Left lobe of liver (tissue), 2 donors: ENCODE measurements around the gene SNUPN. TPM values are rescaled to one million over a fixed set of nuclear protein-coding genes. Genes with fewer than 3 reads are reported as not detected.
A peak's percentile ranks its signal among the peaks of the same experiment; 100 is the strongest.
"Not testable (repeated sequence)": the region's sequence is repeated elsewhere in the genome, so short reads cannot be mapped to it uniquely, and the experiment has no call there.

ENCODE experiments used
- ATAC-seq: fragments of 200-7000 bp; cut with Tn5 transposase; one replicate; pipeline ENCODE4 v1.9.1; 2020; ENCODE audit warnings: mild to moderate bottlenecking, moderate library complexity
- DNase-seq: peaks from one replicate; pipeline ENCODE4 v3.0.0-alpha.2; 2020; ENCODE audit warnings: low spot score
- total RNA-seq: library from RNA; stranded (reverse); gene quantifications from one replicate; pipeline ENCODE4 v1.2.1, GENCODE V29; 2021
- donor health status: DM: no; HTN: no; CAD: no; lungs with moderate emphysema.
- donor health status: DM: no; HTN: yes; CAD: no.

The SNUPN gene
- total RNA-seq, 1 donor from 2014 or later, result 10.1 TPM

DNA sequence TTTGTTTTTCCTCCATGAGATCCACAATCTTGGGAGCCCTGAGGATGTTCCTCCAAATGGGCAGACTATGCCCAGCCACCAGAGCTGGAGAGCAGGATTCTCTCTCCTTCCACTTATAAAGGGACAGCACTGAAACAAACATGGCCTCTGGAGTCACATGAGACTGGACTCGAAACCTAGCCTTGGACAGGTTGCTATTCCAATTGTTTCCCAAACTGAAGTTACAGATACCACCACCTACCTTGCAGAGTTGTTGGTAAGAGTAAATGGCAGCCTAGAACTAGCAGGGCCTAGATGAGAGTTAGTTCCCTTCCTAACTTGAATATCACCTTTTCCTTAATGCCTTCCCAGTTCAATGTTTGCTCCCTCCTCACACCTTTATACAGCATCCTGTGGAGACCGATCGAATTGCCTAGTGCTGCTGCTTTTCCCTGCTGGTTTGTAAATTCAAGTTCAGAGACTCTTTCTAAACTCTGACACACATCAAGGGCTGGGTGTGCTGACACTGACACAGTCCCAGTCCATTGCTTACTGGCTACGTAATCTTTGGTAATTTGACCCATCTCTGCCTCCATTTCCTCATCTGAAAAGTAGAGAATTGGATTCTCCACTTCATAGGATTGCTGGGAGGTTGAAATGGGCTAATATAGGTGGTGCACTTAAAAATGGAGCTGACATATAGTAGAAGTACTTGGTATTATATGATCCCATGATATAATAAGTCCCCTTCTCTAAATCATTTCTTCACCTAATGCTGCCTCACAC is 11.9 kb upstream of the SNUPN start:
- ATAC-seq (no peak), DNase-seq (no peak)

DNA sequence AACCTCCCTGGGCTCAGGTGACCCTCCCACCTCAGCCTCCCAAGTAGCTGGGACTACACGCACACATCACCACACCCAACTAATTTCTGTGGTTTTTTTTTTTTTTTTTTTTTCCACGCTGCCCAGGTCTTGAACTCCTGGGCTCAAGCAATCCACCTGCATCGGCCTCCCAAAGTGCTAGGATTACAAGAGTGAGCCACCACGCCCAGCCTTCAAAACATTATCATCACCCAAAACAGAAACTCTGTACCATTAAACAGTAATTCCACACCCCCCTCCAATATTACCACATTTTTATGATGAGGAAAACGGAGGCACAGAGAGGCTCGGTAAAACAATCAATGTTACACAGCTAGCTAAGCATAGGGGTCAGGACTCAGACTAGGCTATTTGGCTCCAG is 10.5 kb upstream of the SNUPN start:
- ATAC-seq, result no peak
- DNase-seq, result no peak

DNA sequence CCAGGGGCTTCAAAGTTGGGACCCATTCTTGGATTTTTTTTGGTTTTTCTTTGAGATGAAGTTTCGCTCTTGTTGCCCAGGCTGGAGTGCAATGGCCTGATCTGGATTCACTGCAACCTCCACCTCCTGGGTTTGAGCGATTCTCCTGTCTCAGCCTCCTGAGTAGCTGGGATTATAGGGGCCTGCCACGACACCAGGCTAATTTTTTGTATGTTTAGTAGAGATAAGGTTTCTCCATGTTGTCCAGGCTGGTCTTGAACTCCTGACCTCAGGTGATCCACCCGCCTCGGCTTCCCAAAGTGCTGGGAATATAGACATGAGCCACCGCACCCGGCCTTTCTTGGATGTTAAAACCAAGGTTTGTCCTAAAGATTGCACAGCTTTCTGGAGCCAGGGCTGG is 8.4 kb upstream of the SNUPN start:
- not testable (repeated sequence) for DNase-seq, ATAC-seq

DNA sequence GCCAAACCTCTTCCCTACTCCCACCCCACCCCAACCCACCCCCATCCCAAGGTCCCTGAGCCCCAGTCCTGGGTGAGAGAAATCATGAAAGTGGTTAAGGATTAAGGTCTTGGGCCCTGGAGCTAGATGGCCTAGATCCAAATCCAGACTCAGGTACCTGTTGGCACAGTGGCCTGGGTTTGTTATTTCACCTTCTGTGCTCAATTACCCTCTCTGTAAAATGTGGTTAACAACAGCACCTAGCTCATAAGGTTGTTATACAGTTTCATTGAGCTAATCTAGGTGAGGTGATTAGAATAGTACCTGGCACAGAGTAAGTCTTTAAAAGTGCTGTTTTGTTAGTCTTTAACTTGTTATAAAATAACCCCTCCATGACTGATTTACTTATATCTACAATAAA is 6.4 kb upstream of the SNUPN start:
- no peak for ATAC-seq
- no peak for DNase-seq

DNA sequence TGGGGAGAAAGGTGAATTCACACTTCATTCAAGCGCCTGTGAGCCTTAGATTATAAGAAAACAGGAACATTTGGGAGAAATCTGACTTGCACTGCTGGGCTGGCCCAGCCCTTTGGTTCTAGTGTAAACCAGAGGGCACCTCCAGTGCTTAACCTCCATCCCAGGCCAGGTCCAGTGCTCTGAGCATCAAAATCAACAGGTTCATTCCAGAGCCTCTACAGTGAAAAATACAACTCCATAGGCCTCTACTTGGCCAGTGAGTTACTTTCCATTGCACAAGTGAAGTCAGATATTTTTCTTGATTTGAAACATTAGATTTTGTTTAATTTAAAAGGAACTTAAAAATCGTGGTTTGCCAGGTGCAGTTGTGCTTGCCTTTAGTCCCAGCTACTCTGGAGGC is 3.0 kb downstream of the SNUPN start:
- no peak for DNase-seq
- ATAC-seq, result no peak

DNA sequence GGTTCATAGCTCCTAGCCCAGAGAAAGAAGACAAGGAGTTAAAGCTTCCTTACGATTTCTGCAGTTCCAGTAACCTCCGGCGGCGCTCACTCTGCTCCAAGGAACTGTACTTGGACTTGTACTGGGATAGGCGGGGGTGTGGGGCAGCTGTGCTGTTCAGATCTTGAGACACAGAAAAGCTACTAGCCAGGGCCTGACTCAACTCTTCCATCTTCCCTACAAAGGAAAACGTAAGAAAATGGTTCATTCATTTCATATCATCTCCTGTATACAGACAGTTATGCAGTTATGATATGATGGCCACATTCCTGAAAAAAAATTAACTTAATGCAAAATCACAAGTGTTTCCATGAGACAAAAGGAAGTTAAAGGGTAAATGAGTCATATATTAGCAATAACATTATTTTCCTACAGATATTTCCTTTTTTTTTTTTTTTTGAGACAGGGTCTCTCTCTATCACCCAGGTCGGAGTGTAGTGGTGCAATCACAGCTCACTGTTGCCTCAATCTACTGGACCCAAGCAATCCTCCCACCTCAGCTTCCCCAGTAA is 4.6 kb downstream of the SNUPN start:
- no peak for ATAC-seq

DNA sequence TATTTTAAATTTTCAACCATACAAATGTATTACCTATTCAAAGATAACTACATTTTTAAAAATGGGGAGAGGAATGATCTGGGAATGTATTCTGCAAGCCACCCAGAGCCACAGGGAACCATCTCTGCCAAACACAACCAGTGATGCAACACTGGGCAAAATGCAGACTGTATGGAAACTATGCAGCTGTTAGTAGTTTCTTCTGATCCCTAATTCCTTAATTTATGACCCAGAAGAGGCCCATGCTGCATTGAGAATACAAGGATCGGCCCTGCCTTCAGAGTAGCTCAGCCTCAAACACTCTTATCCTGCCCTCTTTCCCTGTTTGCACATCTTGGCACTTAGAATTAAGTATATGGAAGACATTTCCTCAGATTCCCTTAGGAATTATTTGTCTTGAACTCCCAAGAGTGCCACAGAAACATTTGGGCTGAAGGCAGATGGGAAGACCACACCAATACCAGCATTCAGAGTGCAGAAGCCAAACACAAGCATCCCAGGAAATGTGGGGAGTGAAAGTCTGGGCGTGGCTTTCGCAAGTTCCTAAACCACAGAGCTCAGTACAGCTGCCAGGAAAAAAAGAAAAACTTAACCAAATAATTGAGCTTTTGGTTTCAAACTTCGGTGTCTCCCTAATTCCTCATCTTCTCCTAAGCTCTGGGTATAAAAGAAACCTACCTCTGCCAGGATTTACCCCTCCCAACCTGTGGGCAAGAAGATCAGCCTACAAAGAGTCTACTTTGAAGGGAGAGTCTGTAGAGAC is 5.3 kb downstream of the SNUPN start:
- DNase-seq, result no peak

More for the DNA sequence above, 4.6 kb downstream of the SNUPN start:
- DNase-seq, result no peak

DNA sequence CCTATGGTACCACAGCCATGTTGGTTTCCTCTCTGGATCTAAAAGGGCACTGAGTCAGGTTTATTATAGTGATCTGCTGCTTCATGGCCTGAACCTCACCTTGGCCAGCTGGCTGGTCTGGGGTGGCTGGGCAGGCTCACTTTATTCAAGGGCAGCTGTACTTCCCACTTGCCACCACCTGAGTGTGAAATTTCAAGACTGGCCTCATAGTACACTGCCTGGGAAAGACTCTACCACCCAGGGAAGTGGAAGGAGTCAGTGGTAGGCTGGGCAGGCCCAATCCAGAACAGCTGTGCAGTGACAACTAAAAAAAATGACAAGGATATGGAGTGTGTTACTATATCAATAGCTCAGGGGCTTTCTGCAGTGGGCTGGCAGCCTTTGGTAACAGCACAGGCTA is 8.8 kb downstream of the SNUPN start:
- ATAC-seq, result no peak
- DNase-seq, result no peak

More for the DNA sequence above, 5.3 kb downstream of the SNUPN start:
- no peak for ATAC-seq

DNA sequence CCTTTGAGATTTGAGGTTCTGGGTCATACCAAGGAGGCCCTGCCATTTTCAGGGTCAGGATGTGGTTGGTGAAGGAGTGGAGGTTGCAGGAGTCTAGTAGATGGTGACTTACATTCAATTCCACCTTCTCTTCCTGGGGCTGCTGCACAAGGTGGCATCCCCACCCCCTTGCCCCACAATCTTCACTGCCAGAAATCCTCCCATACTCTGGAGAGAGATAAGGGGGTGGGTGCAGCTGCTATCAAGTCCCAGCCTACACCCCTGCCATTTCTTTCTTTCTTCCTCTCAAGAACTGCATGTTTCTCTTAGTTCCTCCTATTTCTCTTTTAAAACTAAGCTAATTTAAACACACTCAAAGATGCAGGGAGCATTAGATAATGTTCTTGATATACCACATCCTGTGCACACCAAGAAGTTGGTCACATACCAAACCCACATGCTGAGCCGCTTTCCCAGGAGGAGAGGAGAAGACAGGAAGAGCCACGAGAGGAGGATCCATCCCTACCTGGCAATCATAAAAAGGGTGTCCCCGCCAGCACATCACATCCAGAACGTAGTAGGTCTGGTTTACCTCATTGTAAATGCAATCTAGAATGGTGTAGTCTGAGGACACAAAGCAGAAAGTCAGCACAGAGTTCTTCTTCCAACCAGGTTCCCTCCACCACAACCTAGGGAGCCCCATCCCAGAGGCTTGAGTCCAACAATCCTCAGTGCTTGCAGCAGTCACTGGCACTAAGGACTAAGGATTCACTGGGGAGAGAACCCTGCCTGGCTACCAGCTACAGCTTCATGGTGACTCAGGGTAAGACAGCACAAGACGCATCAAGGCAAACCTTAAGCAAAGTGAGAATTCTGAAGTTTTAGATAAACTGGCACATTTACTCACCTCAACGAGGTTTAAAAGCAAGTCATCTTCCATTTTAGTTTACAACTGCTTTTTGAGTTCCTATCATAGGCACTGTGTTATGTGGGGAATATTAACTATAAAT is 18.5 kb downstream of the SNUPN start:
- ATAC-seq, result no peak
- no peak for DNase-seq

DNA sequence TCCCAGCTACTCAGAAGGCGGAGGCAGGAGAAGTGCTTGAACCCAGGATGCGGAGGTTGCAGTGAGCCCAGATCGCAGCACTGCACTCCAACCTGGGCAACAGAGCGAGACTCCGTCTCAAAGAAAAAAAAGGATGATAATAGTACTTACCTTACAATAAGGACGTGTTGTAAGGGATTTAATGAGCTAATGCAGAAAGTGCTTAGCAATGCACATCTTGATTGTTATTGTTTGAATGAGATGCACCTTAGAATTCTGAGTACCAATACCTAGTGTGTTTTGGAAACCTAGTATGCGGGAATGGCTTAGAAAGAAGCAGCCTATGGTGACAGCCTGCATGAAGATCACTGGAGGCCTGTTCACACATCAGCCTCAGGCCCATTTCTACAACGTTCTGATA is 19.5 kb downstream of the SNUPN start:
- DNase-seq (no peak), ATAC-seq (no peak)

DNA sequence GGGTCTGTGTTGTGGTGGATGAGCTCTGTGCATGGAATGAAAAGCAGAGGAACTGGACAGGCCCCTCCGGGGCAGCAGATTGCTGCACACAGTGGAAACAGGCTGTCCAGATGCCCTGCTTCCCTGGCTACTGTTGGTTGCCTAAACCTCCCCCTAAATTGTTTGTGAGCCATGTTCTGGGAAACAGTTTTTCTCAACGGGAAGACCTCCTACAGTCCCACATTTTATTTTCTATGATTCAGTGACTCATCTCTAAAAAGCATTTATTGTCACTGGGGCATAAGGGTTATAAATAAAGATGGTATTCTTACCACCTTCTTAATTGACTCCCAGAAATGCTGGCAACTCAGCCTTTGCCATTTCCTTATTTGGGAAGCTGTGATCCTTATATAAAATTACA is 26.1 kb downstream of the SNUPN start:
- ATAC-seq, result no peak

DNA sequence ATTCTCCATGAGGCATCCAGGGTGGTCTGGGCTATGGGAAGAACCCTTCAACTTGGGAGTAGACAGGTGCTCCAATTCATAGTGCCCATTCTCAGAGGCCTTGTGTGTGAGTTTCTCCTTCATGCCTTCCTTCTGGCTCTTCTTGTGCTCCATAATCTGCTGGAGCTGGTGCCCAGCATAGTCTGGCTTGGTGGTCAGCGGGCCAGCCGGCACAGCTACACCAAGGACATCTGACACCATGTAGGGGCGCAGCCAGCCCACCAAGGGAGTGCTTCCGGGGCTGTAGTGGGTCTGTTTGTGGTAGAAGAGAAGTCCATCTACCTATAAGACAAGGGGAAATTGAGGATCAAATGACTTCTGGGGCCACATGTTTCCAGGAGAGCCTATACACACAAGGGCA is 27.2 kb downstream of the SNUPN start:
- ATAC-seq (no peak), DNase-seq (no peak)

More for the DNA sequence above, 26.1 kb downstream of the SNUPN start:
- DNase-seq, result no peak

DNA sequence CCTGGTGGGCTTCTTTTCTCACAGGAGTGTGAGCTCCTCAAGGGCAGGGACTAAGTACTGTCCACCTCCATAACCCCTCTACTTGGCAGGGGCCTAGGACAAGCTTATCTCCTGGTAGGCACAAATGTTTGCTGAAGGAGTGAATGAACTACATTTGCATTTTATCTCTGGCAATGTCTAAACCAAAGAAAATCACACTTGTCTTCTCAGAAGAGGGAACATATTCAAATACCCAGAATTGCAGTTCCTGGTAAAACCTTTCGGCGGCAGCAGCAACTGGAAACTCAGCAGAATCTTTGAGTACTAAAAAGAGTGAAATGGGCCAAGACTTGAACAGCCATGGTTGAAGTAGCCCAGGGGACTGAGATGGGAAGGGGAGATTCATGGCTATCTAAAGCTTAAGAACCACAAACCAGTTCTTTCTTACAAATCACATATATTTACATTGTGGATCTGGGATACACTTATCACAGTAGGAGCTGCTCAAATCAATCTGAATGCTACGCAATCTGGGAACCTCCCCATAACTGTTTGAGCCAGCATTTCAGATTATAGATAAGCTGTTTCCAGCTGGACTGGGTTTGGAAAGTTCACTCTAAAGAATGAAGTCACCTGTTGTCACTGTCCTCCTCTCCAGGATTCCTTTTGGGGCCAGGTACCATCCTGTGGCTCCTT is 27.7 kb downstream of the SNUPN start:
- ATAC-seq (peak; percentile 91), DNase-seq (peak; percentile 49)

DNA sequence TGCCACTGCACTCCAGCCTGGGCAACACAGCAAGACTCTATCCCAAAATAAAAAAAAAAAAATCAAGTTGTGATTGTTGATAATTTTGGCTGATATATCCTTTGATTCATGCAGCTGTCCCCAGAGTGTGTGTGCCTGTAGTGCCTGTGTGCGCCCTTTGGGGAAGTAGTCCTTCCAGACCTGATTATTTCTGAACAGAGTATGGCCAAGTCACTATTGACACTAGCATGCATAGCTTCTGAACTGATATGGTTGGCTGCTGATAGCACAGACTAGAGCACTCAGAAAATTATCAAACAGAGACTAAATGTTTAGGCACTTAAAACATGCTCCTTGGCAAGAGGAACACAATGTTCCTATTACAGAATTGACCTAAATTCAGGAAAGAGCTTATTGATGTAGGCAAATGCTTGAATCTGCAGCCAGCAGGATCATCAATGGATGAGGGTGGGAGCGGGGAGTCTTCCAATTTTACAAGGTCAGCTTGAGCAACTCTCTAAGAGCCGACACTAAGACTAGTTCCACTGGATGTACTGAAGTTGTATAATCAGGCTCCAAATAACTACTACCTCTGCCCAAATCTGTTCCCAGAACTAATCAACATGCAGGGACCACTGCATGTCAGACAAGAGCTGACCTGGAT is 28.7 kb downstream of the SNUPN start:
- ATAC-seq, result peak; percentile 31
- DNase-seq, result no peak

DNA sequence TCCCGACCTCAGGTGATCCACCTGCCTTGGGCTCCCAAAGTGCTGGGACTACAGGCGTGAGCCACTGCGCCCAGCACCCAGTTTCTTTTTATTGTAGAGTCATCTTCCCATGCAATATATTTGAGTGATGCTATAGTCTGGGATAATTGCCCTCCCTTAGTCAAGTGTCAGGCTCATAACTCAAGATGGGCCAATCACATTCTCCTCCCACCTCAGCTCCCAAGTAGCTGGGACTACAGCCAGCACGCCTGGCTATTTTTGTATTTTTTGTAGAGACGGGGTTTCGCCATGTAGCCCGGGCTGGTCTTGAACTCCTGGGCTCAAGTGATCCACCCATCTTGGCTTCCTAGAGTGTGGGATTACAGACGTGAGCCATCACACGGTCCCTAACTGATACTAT is 31.2 kb downstream of the SNUPN start:
- no peak for ATAC-seq
- DNase-seq, result no peak

DNA sequence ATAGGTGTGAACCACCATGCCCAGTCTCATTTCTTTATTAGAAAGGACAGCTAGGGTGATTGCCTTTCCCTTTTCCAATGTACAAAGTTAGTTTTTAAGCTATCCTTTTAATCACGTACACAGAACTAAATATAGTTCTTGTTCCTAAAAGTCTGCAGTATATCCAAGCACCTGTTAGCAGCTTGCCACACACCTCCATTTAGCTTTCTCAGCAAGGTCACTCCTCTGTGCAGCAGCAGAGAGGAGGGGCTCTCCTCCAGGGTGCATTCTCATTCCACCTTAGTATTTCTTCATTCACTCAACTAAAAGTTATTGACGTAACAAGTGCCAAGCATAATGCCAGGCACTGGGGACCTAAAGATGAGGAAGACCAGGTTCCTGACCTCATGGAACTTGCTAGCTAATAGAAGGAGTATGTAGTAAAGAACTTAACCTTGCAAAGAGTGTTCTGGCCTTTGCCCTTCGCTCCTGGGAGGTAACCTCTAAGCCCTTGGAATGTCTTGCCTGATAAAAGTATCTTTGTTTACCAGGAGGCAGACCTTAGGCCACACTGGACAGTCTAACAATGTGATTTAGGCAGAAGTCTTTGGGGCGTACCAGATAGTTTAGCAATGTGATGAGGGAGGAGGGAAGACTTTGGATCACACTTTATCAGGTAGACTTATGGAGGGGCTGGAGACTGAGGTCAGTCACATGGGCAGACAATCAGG is 33.7 kb downstream of the SNUPN start:
- DNase-seq, result no peak
- no peak for ATAC-seq

DNA sequence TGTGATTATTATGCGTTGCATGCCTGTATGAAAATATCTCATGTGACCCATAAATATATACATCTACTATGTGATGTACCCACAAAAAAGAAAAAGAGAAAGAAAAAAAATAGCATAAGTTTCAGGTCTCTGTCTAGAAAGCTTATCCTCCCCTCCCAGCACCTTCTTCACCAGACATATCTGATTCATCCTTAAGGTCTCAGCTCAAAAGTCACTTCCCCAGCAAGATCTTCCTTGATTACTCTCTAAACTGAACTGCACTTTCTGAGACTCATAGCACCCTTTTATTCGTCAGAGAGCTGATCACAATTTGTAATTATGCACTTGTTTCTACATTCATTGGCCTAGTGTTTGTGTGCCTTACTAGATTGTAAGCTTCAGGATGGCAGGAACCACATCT is 35.3 kb downstream of the SNUPN start:
- no peak for ATAC-seq

DNA sequence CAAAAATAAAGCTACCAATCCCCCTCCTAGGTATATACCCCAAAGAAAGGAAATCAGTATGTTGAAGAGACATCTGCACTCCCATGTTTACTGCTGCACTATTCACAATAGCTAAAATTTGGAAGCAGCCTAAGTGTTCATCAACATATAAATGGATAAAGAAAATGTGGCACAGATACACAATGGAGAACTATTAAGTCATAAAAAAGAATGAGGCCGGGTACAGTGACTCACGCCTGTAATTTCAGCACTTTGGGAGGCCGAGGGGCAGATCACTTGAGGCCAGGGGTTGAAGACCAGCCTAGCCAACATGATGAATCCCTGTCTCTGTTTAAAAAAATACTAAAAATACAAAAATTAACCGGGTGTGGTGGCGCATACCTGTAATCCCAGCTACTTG is 36.5 kb downstream of the SNUPN start:
- DNase-seq (no peak), ATAC-seq (no peak)

More for the DNA sequence above, 35.3 kb downstream of the SNUPN start:
- DNase-seq, result no peak

DNA sequence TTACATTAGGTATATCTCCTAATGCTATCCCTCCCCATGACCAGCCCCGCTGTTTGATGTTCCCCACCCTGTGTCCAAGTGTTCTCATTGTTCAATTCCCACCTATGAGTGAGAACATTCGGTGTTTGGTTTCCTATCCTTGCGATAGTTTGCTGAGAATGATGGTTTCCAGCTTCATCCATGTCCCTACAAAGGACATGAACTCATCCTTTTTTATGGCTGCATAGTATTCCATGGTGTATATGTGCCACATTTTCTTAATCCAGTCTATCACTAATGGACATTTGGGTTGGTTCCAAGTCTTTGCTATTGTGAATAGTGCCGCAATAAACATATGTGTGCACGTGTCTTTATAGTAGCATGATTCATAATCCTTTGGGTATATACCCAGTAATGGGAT is 39.1 kb downstream of the SNUPN start:
- DNase-seq, ATAC-seq: not testable (repeated sequence)
